GM12875 (cell line): ENCODE data around the gene FLAD1.

Experiments
- H3K4me3 ChIP-seq: one replicate; pipeline ENCODE4 v1.5.1; 2011; ENCODE audit warnings: low read depth, low read length, control low read depth
- TF ChIP-seq, protein P1 (sequence below): IDR thresholded peaks from 2 replicates; pipeline ENCODE4 v1.5.1; 2011; ENCODE audit warnings: low read depth, mild to moderate bottlenecking, control low read depth, inconsistent platforms, low read length, moderate library complexity, borderline replicate concordance; ENCODE audit not compliant: insufficient read depth

The FLAD1 gene

GRCh38 chr1:155024315-155024714, 41.2 kb downstream of the FLAD1 start:
- TF ChIP-seq, protein P1, sequence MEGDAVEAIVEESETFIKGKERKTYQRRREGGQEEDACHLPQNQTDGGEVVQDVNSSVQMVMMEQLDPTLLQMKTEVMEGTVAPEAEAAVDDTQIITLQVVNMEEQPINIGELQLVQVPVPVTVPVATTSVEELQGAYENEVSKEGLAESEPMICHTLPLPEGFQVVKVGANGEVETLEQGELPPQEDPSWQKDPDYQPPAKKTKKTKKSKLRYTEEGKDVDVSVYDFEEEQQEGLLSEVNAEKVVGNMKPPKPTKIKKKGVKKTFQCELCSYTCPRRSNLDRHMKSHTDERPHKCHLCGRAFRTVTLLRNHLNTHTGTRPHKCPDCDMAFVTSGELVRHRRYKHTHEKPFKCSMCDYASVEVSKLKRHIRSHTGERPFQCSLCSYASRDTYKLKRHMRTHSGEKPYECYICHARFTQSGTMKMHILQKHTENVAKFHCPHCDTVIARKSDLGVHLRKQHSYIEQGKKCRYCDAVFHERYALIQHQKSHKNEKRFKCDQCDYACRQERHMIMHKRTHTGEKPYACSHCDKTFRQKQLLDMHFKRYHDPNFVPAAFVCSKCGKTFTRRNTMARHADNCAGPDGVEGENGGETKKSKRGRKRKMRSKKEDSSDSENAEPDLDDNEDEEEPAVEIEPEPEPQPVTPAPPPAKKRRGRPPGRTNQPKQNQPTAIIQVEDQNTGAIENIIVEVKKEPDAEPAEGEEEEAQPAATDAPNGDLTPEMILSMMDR: no peak
- H3K4me3 ChIP-seq: no peak overlapping the region

GRCh38 chr1:155026154-155026553, 43.0 kb downstream of the FLAD1 start:
- TF ChIP-seq, protein P1: no peak
- no peak overlapping the region for H3K4me3 ChIP-seq

GRCh38 chr1:155026588-155026987, 43.4 kb downstream of the FLAD1 start:
- H3K4me3 ChIP-seq: no peak overlapping the region
- TF ChIP-seq, protein P1: no peak

DNA sequence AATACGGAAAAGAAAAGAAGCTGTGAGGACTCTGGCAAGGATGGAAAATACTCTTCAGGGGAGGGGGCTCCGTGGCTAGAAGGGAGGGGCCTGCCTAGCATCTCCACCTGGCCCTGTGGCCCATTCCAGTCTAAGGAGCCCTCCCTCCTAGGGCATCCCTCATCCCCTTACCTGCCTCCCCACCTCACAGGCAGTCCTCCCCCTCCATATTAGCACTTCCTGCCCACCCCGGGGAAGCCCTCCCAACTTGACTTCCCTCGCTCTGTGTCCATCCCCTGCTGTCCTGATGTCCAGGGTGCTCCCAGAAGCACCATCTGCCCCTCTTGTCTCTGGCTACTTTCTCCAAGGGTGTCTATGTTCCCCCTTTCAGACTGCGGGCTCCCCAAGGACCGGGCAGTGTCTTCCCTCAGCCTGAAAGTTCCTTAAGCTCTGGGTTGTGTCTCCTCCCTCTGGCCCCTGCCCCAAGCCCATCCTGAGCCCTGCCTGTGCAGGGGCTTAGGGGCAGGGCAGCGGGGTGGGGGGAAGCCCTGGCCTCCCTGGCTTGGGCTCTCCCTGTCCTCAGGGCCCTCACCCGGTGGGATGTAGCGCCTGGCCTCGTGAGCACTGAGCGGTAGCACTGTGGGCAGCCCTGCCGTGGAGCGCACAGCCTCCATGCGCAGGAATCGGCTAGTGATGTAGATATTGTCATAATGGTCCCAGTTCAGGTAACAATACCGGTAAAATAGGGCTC, 46.5 kb downstream of the FLAD1 start:
- TF ChIP-seq, protein P1: no peak
- no peak overlapping the region for H3K4me3 ChIP-seq

- H3K4me3 ChIP-seq: no peak overlapping the region
- TF ChIP-seq, protein P1: no peak
Observed at GRCh38 chr1:155030243-155030795, 47.2 kb downstream of the FLAD1 start.

GRCh38 chr1:155030899-155031298, 47.8 kb downstream of the FLAD1 start:
- TF ChIP-seq, protein P1: no peak
- no peak overlapping the region for H3K4me3 ChIP-seq

DNA sequence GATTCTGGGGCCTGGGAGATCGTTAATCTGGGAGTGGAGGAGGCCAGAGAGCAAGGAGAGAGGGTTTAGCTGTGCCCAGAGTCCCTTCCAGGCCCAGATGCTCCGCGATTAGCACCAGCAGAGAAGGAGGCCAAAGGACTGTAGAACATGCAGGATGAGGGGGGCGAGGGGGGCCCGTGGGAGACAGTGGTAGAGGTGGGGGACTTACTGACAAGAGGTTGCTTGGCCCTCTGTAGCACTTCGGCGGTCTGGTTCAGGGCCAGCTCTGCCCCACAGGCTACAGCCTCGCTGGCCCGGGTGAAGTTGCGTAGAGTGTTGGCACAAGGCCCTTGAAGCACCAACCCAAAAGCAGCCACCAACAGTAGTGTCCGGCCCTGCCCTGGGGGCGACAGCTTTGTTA, 49.7 kb downstream of the FLAD1 start:
- TF ChIP-seq, protein P1: no peak
- H3K4me3 ChIP-seq: no peak overlapping the region
